IMR-90 (cell line): ENCODE results near the gene LRP1-AS. TPM values are rescaled to one million over a fixed set of nuclear protein-coding genes. Genes with fewer than 3 reads are reported as not detected.
A peak's percentile ranks its signal among the peaks of the same experiment; 100 is the strongest.

Experiments
- ATAC-seq: fragments of 200-7000 bp; cut with Tn5 transposase; 2 replicates; pipeline ENCODE4 v1.9.1; 2020; ENCODE audit warnings: low read depth, mild to moderate bottlenecking, moderate library complexity
- BruUV-seq: library from RNA; stranded (reverse); fragments of 400-500 nt; replicated peaks from 2 replicates; lab custom pipeline; 2021; lab: Mats Ljungman, UMichigan
- CTCF ChIA-PET: fragments of 300-600 bp; formaldehyde crosslinking; extraction: SDS; loops from one replicate; lab custom pipeline; 2021; ENCODE audit warnings: antibody characterized with exemption; lab: Yijun Ruan, JAX
- POLR2A ChIA-PET: fragments of 300-600 bp; sonication (Branson Sonifier 250); formaldehyde crosslinking; loops from one replicate; lab custom pipeline; 2022; ENCODE audit warnings: antibody characterized with exemption; ENCODE audit not compliant: unreplicated experiment; lab: Charles Lee
- DNase-seq: peaks from one replicate; pipeline ENCODE4 v3.0.0; 2013
- H2AFZ ChIP-seq: replicated peaks from 2 replicates; pipeline ENCODE3; 2013; ENCODE audit warnings: low read length, mild to moderate bottlenecking; ENCODE audit not compliant: poor library complexity
- H2AK5ac ChIP-seq: 2 replicates; pipeline ENCODE4 v1.6.1; 2013; ENCODE audit warnings: low read depth, low read length, inconsistent platforms
- H2AK9ac ChIP-seq: replicated peaks from 2 replicates; pipeline ENCODE3; 2013; ENCODE audit warnings: mild to moderate bottlenecking, low read depth, low read length, moderate library complexity; ENCODE audit not compliant: poor library complexity
- H2BK120ac ChIP-seq: 2 replicates; pipeline ENCODE4 v1.6.1; 2013; ENCODE audit warnings: low read depth, low read length, inconsistent platforms
- H2BK15ac ChIP-seq: 3 replicates; pipeline ENCODE4 v1.6.1; 2013; ENCODE audit warnings: low read depth, low read length, inconsistent platforms
- H2BK20ac ChIP-seq: 2 replicates; pipeline ENCODE4 v1.6.1; 2013; ENCODE audit warnings: low read depth, mild to moderate bottlenecking, inconsistent platforms, low read length, moderate library complexity
- H2BK5ac ChIP-seq: 2 replicates; pipeline ENCODE4 v1.6.1; 2013; ENCODE audit warnings: mild to moderate bottlenecking, low read depth, low read length, inconsistent platforms; ENCODE audit not compliant: poor library complexity, severe bottlenecking
- H3K14ac ChIP-seq: replicated peaks from 2 replicates; pipeline ENCODE4 v1.6.1; 2013; ENCODE audit warnings: low read depth, low read length, inconsistent platforms
- H3K18ac ChIP-seq: 2 replicates; pipeline ENCODE4 v1.6.1; 2013; ENCODE audit warnings: low read depth, low read length, control low read depth
- H3K23ac ChIP-seq: 2 replicates; pipeline ENCODE4 v1.6.1; 2013; ENCODE audit warnings: low read depth, low read length, inconsistent platforms
- H3K27ac ChIP-seq: 2 replicates; pipeline ENCODE4 v1.5.1; 2013; ENCODE audit warnings: mild to moderate bottlenecking, control low read depth, low read length; ENCODE audit not compliant: insufficient read depth
- H3K27me3 ChIP-seq: 2 replicates; pipeline ENCODE4 v1.6.1; 2013; ENCODE audit warnings: low read length; ENCODE audit not compliant: control insufficient read depth, insufficient read depth
- H3K36me3 ChIP-seq: 2 replicates; pipeline ENCODE4 v1.6.1; 2013; ENCODE audit warnings: low read length, mixed read lengths; ENCODE audit not compliant: control insufficient read depth, insufficient read depth
- H3K4ac ChIP-seq: 2 replicates; pipeline ENCODE4 v1.6.1; 2013; ENCODE audit warnings: low read depth, low read length, inconsistent platforms
- H3K4me1 ChIP-seq: 2 replicates; pipeline ENCODE4 v1.6.1; 2013; ENCODE audit warnings: low read length, mixed read lengths; ENCODE audit not compliant: control insufficient read depth, insufficient read depth
- H3K4me2 ChIP-seq: 2 replicates; pipeline ENCODE4 v1.6.1; 2013; ENCODE audit warnings: low read depth, mild to moderate bottlenecking, control low read depth, low read length, moderate library complexity
- H3K4me3 ChIP-seq: 2 replicates; pipeline ENCODE4 v1.5.1; 2013; ENCODE audit warnings: low read depth, mild to moderate bottlenecking, control low read depth, low read length, moderate library complexity; ENCODE audit not compliant: insufficient read depth
- H3K56ac ChIP-seq: 2 replicates; pipeline ENCODE4 v1.6.1; 2013; ENCODE audit warnings: low read length, inconsistent platforms; ENCODE audit not compliant: insufficient read depth; ENCODE audit errors: extremely low read depth
- H3K79me1 ChIP-seq, 2 experiments: 2 replicates each; pipeline ENCODE4 v1.6.1; 2013; ENCODE audit warnings: low read length in 2 of 2, inconsistent platforms in 1 of 2, low read depth in 1 of 2
- H3K9ac ChIP-seq: 2 replicates; pipeline ENCODE4 v1.6.1; 2013; ENCODE audit warnings: low read depth, low read length, control low read depth
- H3K9me1 ChIP-seq: 2 replicates; pipeline ENCODE4 v1.6.1; 2013; ENCODE audit warnings: low read length, inconsistent platforms; ENCODE audit not compliant: insufficient read depth
- H3K9me3 ChIP-seq: 2 replicates; pipeline ENCODE4 v1.6.1; 2013; ENCODE audit warnings: low read length; ENCODE audit not compliant: control insufficient read depth, insufficient read depth
- H4K20me1 ChIP-seq: 2 replicates; pipeline ENCODE4 v1.6.1; 2013; ENCODE audit warnings: low read length, inconsistent platforms; ENCODE audit not compliant: insufficient read depth
- H4K5ac ChIP-seq: 2 replicates; pipeline ENCODE4 v1.6.1; 2013; ENCODE audit warnings: mild to moderate bottlenecking, low read depth, low read length, control low read depth
- H4K8ac ChIP-seq, 2 experiments: 2 replicates each; pipeline ENCODE4 v1.6.1; 2013; ENCODE audit warnings: low read depth in 2 of 2, low read length in 2 of 2, control low read depth in 1 of 2, inconsistent platforms in 1 of 2
- H4K91ac ChIP-seq: 2 replicates; pipeline ENCODE4 v1.6.1; 2013; ENCODE audit warnings: low read depth, low read length, inconsistent platforms; ENCODE audit not compliant: insufficient read depth
- BHLHE40 ChIP-seq: fragments of 150-350 bp; IDR thresholded peaks from 2 replicates; pipeline ENCODE4 v1.6.1; 2016; ENCODE audit warnings: mild to moderate bottlenecking, low read depth, low read length
- CHD1 ChIP-seq: IDR thresholded peaks from 2 replicates; pipeline ENCODE4 v1.6.1; 2012; ENCODE audit warnings: low read depth, low read length, improper control_type of control experiment
- ELK1 ChIP-seq: fragments of 150-350 bp; IDR thresholded peaks from 2 replicates; pipeline ENCODE4 v1.6.1; 2016; ENCODE audit warnings: low read depth, mild to moderate bottlenecking, low read length, moderate library complexity, borderline replicate concordance
- FOS ChIP-seq: fragments of 150-350 bp; IDR thresholded peaks from 2 replicates; pipeline ENCODE4 v1.6.1; 2016; ENCODE audit warnings: low read depth, low read length
- MXI1 ChIP-seq: IDR thresholded peaks from 2 replicates; pipeline ENCODE4 v1.6.1; 2012; ENCODE audit warnings: low read depth, mild to moderate bottlenecking, low read length, moderate library complexity, borderline replicate concordance
- POLR2A ChIP-seq: IDR thresholded peaks from 2 replicates; pipeline ENCODE4 v1.6.1; 2012; ENCODE audit warnings: mild to moderate bottlenecking, low read depth, low read length
- RAD21 ChIP-seq: IDR thresholded peaks from 2 replicates; pipeline ENCODE4 v1.6.1; 2012; ENCODE audit warnings: low read length, improper control_type of control experiment
- RCOR1 ChIP-seq: IDR thresholded peaks from 2 replicates; pipeline ENCODE4 v1.6.1; 2012; ENCODE audit warnings: mild to moderate bottlenecking, low read length, improper control_type of control experiment; ENCODE audit not compliant: insufficient replicate concordance
- WGBS, 2 experiments: methylation state at CpG; one replicate each; pipeline versions ENCODE4 v1.1.5 to v1.1.7; 2013; ENCODE audit warnings: missing lambda C conversion rate in 2 of 2; ENCODE audit not compliant: insufficient read length in 1 of 2; ENCODE audit errors: extremely low coverage in 2 of 2; 5-methylcytosine and 5-hydroxymethylcytosine counted together
- dilution Hi-C: fragments of 300-500 bp; cut with HindIII; formaldehyde crosslinking; loops from one replicate; pipeline ENCODE4 v1.14.3; 2018; ENCODE audit warnings: low sequenced_read_pairs; ENCODE audit not compliant: unreplicated experiment
- in situ Hi-C: fragments of 300-500 bp; cut with MboI; formaldehyde crosslinking; loops from 3 replicates; pipeline ENCODE4 v1.14.3; 2019; ENCODE audit warnings: low sequenced_read_pairs, inconsistent platforms, mixed read lengths
- intact Hi-C: fragments of 100-400 bp; cut with micrococcal nuclease; formaldehyde crosslinking; loops from 2 replicates; pipeline ENCODE4 v1.10.0; 2022
- polyA plus RNA-seq, 3 experiments: library from polyadenylated mRNA; depleted of rRNA; stranded (reverse); fragments of >200 nt; gene quantifications; 2 replicates each; pipeline ENCODE4 v1.2.3, GENCODE V29; 2012; ENCODE audit warnings: low replicate concordance in 1 of 3
- total RNA-seq: library from RNA; depleted of rRNA; stranded (reverse); fragments of >200 nt; gene quantifications from 2 replicates; pipeline ENCODE4 v1.2.3, GENCODE V29; 2012
- TF ChIP-seq, protein P1 (sequence below): conservative IDR thresholded peaks from 2 replicates; pipeline ENCODE4 v1.5.1; 2012; ENCODE audit warnings: mild to moderate bottlenecking, low read depth, low read length, improper control_type of control experiment

LRP1-AS gene
- total and polyA plus RNA-seq, 2 of the 4 experiments (the other 2 are of a cell fraction): not detected

GRCh38 chr12:57188090-57188425, 40.6 kb upstream of the LRP1-AS start:
- Histone ChIP-seq H2BK5ac (no peak overlapping the region), H3K4ac (no peak overlapping the region), H3K4me3 (no peak overlapping the region), H4K5ac (no peak overlapping the region), H3K27me3 (no peaks in the 10 kb centered on the region), H2BK15ac (no peak overlapping the region), H3K14ac (no peak overlapping the region), H3K4me1 (no peaks in the 10 kb centered on the region), H3K18ac (no peak overlapping the region), H3K9me1 (peaks cover 7% of the 10 kb centered on the region; the same call in 1 of the 2 replicates), H2BK20ac (no peak overlapping the region), H2AK9ac (peak overlapping the region; percentile 50), H2BK120ac (no peak overlapping the region), H2AFZ (no peak overlapping the region), H3K9me3 (no peaks in the 10 kb centered on the region), H3K79me1 (peaks cover 5 to 45% of the 10 kb centered on the region in 2 experiments; a peak in 3 of 4 replicates), H4K91ac (no peak overlapping the region), H2AK5ac (no peak overlapping the region), H4K20me1 (peaks cover 39% of the 10 kb centered on the region), H3K36me3 (peaks cover 99% of the 10 kb centered on the region), H3K23ac (no peak overlapping the region), H3K56ac (no peak overlapping the region), H3K27ac (no peak overlapping the region), H4K8ac (no peak overlapping the region), H3K9ac (no peak overlapping the region), H3K4me2 (no peak overlapping the region)
- ChIA-PET CTCF (no interaction called here), POLR2A (no interaction called here)
- DNase-seq: no peak
- dilution Hi-C loops (no loop called here), in situ Hi-C loops (no loop called here), intact Hi-C loops (no loop called here)
- TF ChIP-seq MXI1: no peak
- no peak for TF ChIP-seq RAD21
- TF ChIP-seq FOS: no peak
- TF ChIP-seq ELK1: no peak
- TF ChIP-seq RCOR1: no peak
- TF ChIP-seq, protein P1, sequence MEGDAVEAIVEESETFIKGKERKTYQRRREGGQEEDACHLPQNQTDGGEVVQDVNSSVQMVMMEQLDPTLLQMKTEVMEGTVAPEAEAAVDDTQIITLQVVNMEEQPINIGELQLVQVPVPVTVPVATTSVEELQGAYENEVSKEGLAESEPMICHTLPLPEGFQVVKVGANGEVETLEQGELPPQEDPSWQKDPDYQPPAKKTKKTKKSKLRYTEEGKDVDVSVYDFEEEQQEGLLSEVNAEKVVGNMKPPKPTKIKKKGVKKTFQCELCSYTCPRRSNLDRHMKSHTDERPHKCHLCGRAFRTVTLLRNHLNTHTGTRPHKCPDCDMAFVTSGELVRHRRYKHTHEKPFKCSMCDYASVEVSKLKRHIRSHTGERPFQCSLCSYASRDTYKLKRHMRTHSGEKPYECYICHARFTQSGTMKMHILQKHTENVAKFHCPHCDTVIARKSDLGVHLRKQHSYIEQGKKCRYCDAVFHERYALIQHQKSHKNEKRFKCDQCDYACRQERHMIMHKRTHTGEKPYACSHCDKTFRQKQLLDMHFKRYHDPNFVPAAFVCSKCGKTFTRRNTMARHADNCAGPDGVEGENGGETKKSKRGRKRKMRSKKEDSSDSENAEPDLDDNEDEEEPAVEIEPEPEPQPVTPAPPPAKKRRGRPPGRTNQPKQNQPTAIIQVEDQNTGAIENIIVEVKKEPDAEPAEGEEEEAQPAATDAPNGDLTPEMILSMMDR: no peak
- TF ChIP-seq CHD1: no peak
- no peak for TF ChIP-seq BHLHE40
- TF ChIP-seq POLR2A: no peak
- no peak for ATAC-seq
- WGBS, 2 experiments: 86% methylated on average over 6 of the region's 8 CpGs; no CpG with 5 or more reads in 1 of the 2 experiments
- no TSS peak for BruUV-seq
